Endothelial cell of umbilical vein (primary cell): ENCODE measurements around the gene CRELD1. TPM values are rescaled to one million over a fixed set of nuclear protein-coding genes. Genes with fewer than 3 reads are reported as not detected.

Source experiments
- BruUV-seq: library from RNA; stranded (reverse); fragments of 400-500 nt; replicated peaks from 2 replicates; lab custom pipeline; 2021; lab: Mats Ljungman, UMichigan
- CTCF ChIA-PET: fragments of 300-600, 350-600 bp; sonication (Branson Sonifier 250); formaldehyde crosslinking; loops from one replicate; lab custom pipeline; 2021; ENCODE audit warnings: antibody characterized with exemption, inconsistent platforms; lab: Charles Lee
- POLR2A ChIA-PET: fragments of 300-600, 350-600 bp; sonication (Branson Sonifier 250); formaldehyde crosslinking; loops from one replicate; lab custom pipeline; 2021; ENCODE audit warnings: antibody characterized with exemption, inconsistent platforms; lab: Charles Lee
- DNase-seq: peaks from one replicate; pipeline ENCODE4 v3.0.0-alpha.2; 2011; ENCODE audit warnings: low read depth, low spot score
- FAIRE-seq: peaks from 2 replicates; lab custom pipeline; 2011; peaks lifted over from hg19 to GRCh38; lab: Jason Lieb, UNC
- H2AFZ ChIP-seq: 2 replicates; pipeline ENCODE4 v1.6.0; 2012; ENCODE audit warnings: low read depth, low read length, control low read depth, inconsistent platforms
- H3K27ac ChIP-seq: 2 replicates; pipeline ENCODE4 v1.5.1; 2011; ENCODE audit warnings: low read depth, mild to moderate bottlenecking, control low read depth, low read length, moderate library complexity; ENCODE audit not compliant: insufficient read depth
- H3K27me3 ChIP-seq, 2 experiments: 2 replicates each; pipeline versions ENCODE4 v1.6.0 to v1.6.1; 2011; ENCODE audit warnings: low read length in 2 of 2, mixed read lengths in 1 of 2; ENCODE audit not compliant: control insufficient read depth in 2 of 2, insufficient read depth in 2 of 2
- H3K36me3 ChIP-seq, 2 experiments: 2 replicates in 1 of 2; 3 replicates in 1 of 2; pipeline ENCODE4 v1.5.1; 2011; ENCODE audit warnings: low read length in 2 of 2, mild to moderate bottlenecking in 1 of 2, moderate library complexity in 1 of 2; ENCODE audit not compliant: control insufficient read depth in 2 of 2, insufficient read depth in 2 of 2; ENCODE audit errors: extremely low read depth in 1 of 2
- H3K4me1 ChIP-seq: 3 replicates; pipeline ENCODE4 v1.5.1; 2011; ENCODE audit warnings: mild to moderate bottlenecking, low read length; ENCODE audit not compliant: control insufficient read depth, insufficient read depth; ENCODE audit errors: extremely low read depth
- H3K4me2 ChIP-seq: 2 replicates; pipeline ENCODE4 v1.6.1; 2011; ENCODE audit warnings: low read length, control low read depth, mixed read lengths; ENCODE audit not compliant: insufficient read depth
- H3K4me3 ChIP-seq, 3 experiments: fragments of 200-600 bp in 1 of 3; sonication (generic), shearing (Covaris generic) in 1 of 3; replicated peaks in 1 of 3; 2 replicates each; pipeline ENCODE4 v1.5.1; 2011 to 2016; ENCODE audit warnings: control low read depth in 3 of 3, low read length in 3 of 3, mild to moderate bottlenecking in 2 of 3, inconsistent platforms in 1 of 3, low read depth in 1 of 3, moderate library complexity in 1 of 3; ENCODE audit not compliant: insufficient read depth in 1 of 3
- H3K79me2 ChIP-seq: 2 replicates; pipeline ENCODE4 v1.6.0; 2012; ENCODE audit warnings: low read length, inconsistent platforms; ENCODE audit not compliant: control insufficient read depth, insufficient read depth
- H3K9ac ChIP-seq: replicated peaks from 2 replicates; pipeline ENCODE3; 2011; ENCODE audit warnings: low read length, control low read depth; ENCODE audit not compliant: insufficient read depth; ENCODE audit errors: extremely low read depth
- H3K9me1 ChIP-seq: replicated peaks from 3 replicates; pipeline ENCODE4 v1.6.0; 2011; ENCODE audit warnings: mild to moderate bottlenecking, low read length; ENCODE audit not compliant: control insufficient read depth, insufficient read depth; ENCODE audit errors: extremely low read depth
- H3K9me3 ChIP-seq: replicated peaks from 2 replicates; pipeline ENCODE4 v1.5.1; 2012; ENCODE audit warnings: low read length, inconsistent platforms; ENCODE audit not compliant: control insufficient read depth, insufficient read depth
- H4K20me1 ChIP-seq: replicated peaks from 2 replicates; pipeline ENCODE3; 2011; ENCODE audit warnings: mild to moderate bottlenecking, low read length; ENCODE audit not compliant: control insufficient read depth, insufficient read depth; ENCODE audit errors: extremely low read depth
- EZH2 ChIP-seq: IDR thresholded peaks from 2 replicates; pipeline ENCODE4 v1.6.1; 2012; ENCODE audit warnings: borderline replicate concordance, low read depth, mild to moderate bottlenecking, moderate library complexity, low read length, inconsistent platforms; ENCODE audit not compliant: severe bottlenecking
- FOS ChIP-seq: IDR thresholded peaks from 2 replicates; pipeline ENCODE4 v1.6.1; 2011; ENCODE audit warnings: mild to moderate bottlenecking, low read length, moderate library complexity, borderline replicate concordance; ENCODE audit not compliant: insufficient read depth
- GATA2 ChIP-seq: IDR thresholded peaks from 2 replicates; pipeline ENCODE4 v1.7.0; 2011; ENCODE audit warnings: low read depth, mild to moderate bottlenecking, moderate library complexity, mixed read lengths, low read length; ENCODE audit not compliant: insufficient read length, insufficient read depth
- JUN ChIP-seq: IDR thresholded peaks from 2 replicates; pipeline ENCODE4 v1.6.1; 2011; ENCODE audit warnings: borderline replicate concordance, low read depth; ENCODE audit not compliant: insufficient read length, insufficient read depth
- MYC ChIP-seq: IDR thresholded peaks from one replicate; pipeline ENCODE4 v1.6.1; 2011; ENCODE audit warnings: mild to moderate bottlenecking, low read depth, low read length
- POLR2A ChIP-seq: IDR thresholded peaks from 2 replicates; pipeline ENCODE4 v1.6.1; 2012; ENCODE audit warnings: low read depth, mild to moderate bottlenecking, control low read depth, low read length
- POLR2AphosphoS5 ChIP-seq: IDR thresholded peaks from 2 replicates; pipeline ENCODE4 v1.6.1; 2012; ENCODE audit warnings: low read depth, mild to moderate bottlenecking, control low read depth, low read length, moderate library complexity; ENCODE audit not compliant: insufficient read depth
- dilution Hi-C: fragments of 300-500 bp; cut with MboI; formaldehyde crosslinking; loops from one replicate; pipeline ENCODE4 v1.15.0; 2019; ENCODE audit warnings: low sequenced_read_pairs; ENCODE audit not compliant: extremely low pct_ligation_motif_present
- intact Hi-C: fragments of 100-400 bp; cut with micrococcal nuclease; formaldehyde crosslinking; loops from one replicate; pipeline ENCODE4 v1.10.0; 2022
- polyA plus RNA-seq, 4 experiments: library from polyadenylated mRNA; depleted of rRNA in 3 of 4; stranded (reverse) in 3 of 4; unstranded in 1 of 4; fragments of >200 nt; gene quantifications; 2 replicates each; pipeline versions ENCODE4 v1.2.1 to v1.2.3, GENCODE V29; 2011 to 2012; ENCODE audit warnings: missing spikeins in 1 of 4
- total RNA-seq: library from RNA; stranded (reverse); gene quantifications from 2 replicates; pipeline ENCODE4 v1.2.3, GENCODE V29; 2021
- TF ChIP-seq, protein P1 (sequence below): IDR thresholded peaks from 2 replicates; pipeline ENCODE4 v1.6.1; 2011; ENCODE audit not compliant: insufficient read depth, insufficient read length
- TF ChIP-seq, protein P2 (sequence below), 2 donors: IDR thresholded peaks; 1 replicate in 1 of 2; 2 replicates in 1 of 2; pipeline ENCODE4 v1.5.1; 2011; ENCODE audit warnings: low read length in 2 of 2, mild to moderate bottlenecking in 2 of 2, moderate library complexity in 2 of 2, control low read depth in 1 of 2, inconsistent platforms in 1 of 2, low read depth in 1 of 2; ENCODE audit not compliant: insufficient read depth in 1 of 2; ENCODE audit errors: extremely low read depth in 1 of 2

CRELD1 gene
- total and polyA plus RNA-seq, 2 donors (not counting 3 experiments of a cell fraction or from before 2014, with no cell fraction given), result 21.6 to 43.9 TPM

DNA sequence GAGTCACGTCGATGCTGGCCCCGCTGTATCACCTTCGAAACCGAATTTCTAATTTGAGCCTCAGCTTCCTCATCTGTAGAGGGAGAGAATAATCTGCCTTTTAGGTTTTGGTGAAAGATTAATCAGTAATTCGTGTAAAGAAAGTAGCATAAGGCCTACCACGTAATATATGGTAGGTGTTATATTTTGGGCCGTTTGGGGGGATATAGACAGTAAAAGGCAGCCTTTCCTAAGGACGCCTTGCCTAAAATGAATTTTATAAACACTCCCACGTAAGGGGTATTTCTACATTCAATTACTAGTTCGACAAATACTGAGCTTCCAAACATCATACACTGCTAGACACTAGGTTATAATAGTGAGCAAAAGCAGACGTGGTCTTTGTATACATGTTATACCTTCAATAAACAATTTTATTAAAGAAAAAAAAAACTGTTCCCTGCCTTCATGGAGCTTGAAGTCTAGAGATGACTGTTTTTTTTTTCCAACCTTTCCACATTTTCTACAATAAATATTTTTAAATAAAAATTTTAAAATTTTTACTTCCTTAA, 42.5 kb upstream of the CRELD1 start:
- ChIA-PET POLR2A (interaction anchor here (1.0 to 1.1 kb wide), 2 partner anchors 34 to 42 kb away, joined by 3 read pairs; no protein-coding TSS in a partner anchor), CTCF (interaction anchor here (0.9 to 1.3 kb wide), 5 partner anchors 14 to 55 kb away, joined by 3 to 5 read pairs (median 3); no protein-coding TSS in a partner anchor)
- peak overlapping the region; percentile 95 for H3K4me2 ChIP-seq
- H3K9me3 ChIP-seq, result no peaks in the 10 kb centered on the region
- BruUV-seq, result no TSS peak
- no peaks in the 10 kb centered on the region for H3K27me3 ChIP-seq
- H3K9me1 ChIP-seq, result no peaks in the 10 kb centered on the region
- no peak for FAIRE-seq
- H3K36me3 ChIP-seq, result peaks cover 4 to 9% of the 10 kb centered on the region in 2 experiments
- TF ChIP-seq, protein P1, sequence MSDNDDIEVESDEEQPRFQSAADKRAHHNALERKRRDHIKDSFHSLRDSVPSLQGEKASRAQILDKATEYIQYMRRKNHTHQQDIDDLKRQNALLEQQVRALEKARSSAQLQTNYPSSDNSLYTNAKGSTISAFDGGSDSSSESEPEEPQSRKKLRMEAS, result no peak
- TF ChIP-seq FOS (no peak), JUN (no peak), POLR2A (no peak), EZH2 (no peak), MYC (no peak), POLR2AphosphoS5 (no peak), GATA2 (no peak)
- TF ChIP-seq, protein P2, sequence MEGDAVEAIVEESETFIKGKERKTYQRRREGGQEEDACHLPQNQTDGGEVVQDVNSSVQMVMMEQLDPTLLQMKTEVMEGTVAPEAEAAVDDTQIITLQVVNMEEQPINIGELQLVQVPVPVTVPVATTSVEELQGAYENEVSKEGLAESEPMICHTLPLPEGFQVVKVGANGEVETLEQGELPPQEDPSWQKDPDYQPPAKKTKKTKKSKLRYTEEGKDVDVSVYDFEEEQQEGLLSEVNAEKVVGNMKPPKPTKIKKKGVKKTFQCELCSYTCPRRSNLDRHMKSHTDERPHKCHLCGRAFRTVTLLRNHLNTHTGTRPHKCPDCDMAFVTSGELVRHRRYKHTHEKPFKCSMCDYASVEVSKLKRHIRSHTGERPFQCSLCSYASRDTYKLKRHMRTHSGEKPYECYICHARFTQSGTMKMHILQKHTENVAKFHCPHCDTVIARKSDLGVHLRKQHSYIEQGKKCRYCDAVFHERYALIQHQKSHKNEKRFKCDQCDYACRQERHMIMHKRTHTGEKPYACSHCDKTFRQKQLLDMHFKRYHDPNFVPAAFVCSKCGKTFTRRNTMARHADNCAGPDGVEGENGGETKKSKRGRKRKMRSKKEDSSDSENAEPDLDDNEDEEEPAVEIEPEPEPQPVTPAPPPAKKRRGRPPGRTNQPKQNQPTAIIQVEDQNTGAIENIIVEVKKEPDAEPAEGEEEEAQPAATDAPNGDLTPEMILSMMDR (IDR thresholded peaks at IDR 0.05; ENCODE audit: extremely low read depth in 1 of 2, insufficient read depth in 1 of 2, low read depth in 1 of 2, low read length in 2 of 2), result no peak
- H3K79me2 ChIP-seq, result peaks cover 27% of the 10 kb centered on the region
- H3K4me3 ChIP-seq, result peak overlapping the region; percentile 82 to 92 (median 89)
- peaks cover 25% of the 10 kb centered on the region for H3K4me1 ChIP-seq
- H4K20me1 ChIP-seq, result no peaks in the 10 kb centered on the region
- peak overlapping the region; percentile 98 for H2AFZ ChIP-seq
- no peak for DNase-seq
- H3K9ac ChIP-seq, result peak overlapping the region; percentile 89
- H3K27ac ChIP-seq, result peak overlapping the region; percentile 76
- intact Hi-C loops, result loop anchor here (2.0 to 5.0 kb wide), 2 partner anchors 41 to 56 kb away; partner anchors contain the start of gene CRELD1
- dilution Hi-C loops, result no loop called here
